Fibroblast of peridontal ligament (primary cell): ENCODE results near the gene GDA.
"Not testable (repeated sequence)": the region's sequence is repeated elsewhere in the genome, so short reads cannot be mapped to it uniquely, and the experiment has no call there.

Experiments
- DNase-seq: peaks from one replicate; pipeline ENCODE4 v3.0.0-alpha.2; 2010; ENCODE audit errors: extremely low read depth

GDA gene

DNA sequence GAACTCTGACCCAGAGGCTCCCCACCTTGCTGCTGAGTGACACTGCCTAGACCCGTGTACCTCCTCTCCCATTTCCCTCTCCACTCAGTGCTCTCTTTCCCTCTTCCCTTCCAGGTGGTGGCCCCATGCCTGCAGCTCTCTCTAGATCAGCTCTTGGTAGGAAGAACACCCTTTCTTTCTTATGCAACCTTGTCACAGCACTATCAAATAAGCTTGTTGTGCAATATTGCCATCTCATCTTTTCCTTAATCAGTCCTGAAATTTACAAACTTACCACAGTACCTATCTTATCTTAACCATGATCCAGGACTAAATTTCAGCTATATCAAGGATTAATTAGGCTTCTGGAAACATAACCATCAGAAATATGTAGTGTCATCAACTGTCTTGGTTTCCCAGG lies 127.2 kb downstream of the GDA start:
- no peak for DNase-seq

DNA sequence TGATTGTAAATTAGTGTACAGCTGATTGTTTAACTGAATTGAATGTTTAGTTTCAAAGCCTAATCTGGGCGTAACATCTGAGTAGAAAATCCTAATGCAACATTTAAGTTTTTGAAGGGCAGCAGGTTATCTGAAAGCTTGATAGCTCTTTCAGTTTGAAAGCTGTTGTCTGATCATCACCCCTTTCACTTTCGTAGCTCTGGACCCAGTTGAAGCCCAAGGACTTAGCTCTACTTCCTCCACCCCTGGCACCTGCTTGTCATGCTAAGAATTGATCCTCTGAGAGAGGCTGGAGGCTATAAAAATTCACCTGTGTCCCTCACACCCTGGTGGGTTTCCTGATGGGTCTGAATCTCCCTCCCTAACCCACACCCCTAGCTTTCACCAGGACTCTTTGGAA lies 129.7 kb downstream of the GDA start:
- no peak for DNase-seq

DNA sequence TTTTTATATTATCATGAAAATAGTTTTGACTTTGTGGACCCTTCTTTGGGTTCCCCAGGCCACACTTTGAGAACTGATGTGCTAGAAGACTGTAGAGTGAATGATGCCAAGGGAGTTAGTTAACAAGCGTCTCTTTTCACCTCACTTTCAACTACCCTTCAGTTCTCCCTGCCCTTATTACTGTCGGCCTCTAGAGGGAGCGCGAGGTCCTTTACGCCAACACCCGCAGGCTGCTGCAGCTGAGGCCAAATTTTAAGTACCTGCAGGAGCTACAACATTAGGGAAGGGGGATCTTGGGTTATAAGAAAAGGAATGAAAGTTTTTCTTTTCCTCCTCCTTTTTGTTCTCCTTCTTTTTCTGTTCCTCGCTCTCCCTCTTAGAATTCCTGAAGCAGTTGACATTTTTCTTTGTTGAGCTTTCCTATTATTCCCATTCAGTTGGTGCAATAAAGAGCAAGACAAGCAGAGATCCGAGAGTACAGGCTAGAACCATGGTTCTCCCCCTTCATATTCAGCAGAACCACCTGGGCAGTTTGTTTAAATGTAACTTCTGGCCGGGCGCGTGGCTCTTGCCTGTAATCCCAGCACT lies 131.8 kb downstream of the GDA start:
- DNase-seq, result peak; percentile 73

DNA sequence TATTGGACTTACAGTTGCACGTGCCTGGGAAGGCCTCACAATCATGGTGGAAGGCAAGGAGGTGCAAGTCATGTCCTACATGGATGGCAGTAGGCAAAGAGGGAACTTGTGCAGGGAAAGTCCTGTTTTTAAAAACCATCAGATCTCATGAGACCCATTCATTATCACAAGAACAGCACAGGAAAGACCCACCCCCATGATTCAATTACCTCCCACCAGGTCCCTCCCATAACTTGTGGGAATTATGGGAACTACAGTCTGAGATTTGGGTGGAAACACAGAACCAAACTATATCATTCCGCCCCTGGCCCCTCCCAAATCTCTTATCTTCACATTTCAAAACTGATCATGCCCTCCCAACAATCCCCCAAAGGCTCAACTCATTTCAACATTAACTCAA lies 140.2 kb downstream of the GDA start:
- DNase-seq, result no peak

DNA sequence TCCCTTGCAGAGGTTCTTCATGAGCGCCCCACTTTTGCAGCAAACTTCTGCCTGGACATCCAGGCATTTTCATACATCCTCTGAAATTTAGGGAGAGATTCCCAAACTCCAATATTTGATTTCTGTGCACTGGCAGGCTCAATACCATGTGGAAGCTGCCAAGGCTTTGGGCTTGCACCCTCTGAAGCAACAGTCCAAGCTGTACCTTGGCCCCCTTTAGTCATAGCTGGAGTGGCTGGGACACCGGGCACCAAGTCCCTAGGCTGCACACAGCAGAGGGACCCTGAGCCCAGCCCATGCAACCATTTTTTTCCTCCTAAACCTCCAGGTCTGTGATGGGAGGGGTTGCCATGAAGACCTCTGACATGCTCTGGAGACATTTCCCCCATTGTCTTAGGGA lies 141.1 kb downstream of the GDA start:
- DNase-seq, result no peak

DNA sequence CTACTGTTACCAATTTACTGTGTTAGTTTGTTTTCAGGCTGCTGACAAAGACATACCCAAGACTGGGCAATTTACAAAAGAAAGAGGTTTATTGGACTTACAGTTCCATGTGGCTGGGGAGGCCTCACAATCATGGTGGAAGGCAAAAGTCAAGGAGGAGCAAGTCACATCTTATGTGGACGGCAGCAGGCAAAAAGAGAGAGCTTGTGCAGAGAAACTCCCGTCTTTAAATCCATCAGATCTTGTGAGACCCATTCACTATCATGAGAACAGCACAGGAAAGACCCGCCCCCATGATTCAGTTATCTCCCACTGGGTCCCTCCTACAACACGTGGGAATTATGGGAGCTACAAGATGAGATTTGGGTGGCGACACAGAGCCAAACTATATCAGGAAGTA lies 142.3 kb downstream of the GDA start:
- DNase-seq, result not testable (repeated sequence)

DNA sequence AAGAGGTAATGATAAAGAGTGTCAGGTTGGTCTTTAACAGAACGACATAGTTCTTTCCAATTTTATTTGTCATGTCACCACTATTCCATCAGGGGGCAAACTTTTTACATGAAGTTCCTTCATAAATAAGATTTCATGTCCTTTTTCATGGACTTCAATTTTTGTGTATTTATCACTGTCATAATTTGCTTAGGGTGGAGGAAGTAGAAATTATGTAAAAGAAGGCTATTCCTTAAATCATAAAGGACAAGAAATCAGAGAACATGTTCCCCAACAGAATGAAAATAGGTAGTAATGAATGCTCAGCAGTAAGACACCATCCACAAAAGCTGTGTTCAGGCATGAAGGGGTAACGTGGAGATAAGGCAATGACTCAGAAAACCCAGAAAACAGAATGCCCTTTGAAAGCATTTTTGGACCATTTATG lies 143.0 kb downstream of the GDA start:
- peak; percentile 79 for DNase-seq

DNA sequence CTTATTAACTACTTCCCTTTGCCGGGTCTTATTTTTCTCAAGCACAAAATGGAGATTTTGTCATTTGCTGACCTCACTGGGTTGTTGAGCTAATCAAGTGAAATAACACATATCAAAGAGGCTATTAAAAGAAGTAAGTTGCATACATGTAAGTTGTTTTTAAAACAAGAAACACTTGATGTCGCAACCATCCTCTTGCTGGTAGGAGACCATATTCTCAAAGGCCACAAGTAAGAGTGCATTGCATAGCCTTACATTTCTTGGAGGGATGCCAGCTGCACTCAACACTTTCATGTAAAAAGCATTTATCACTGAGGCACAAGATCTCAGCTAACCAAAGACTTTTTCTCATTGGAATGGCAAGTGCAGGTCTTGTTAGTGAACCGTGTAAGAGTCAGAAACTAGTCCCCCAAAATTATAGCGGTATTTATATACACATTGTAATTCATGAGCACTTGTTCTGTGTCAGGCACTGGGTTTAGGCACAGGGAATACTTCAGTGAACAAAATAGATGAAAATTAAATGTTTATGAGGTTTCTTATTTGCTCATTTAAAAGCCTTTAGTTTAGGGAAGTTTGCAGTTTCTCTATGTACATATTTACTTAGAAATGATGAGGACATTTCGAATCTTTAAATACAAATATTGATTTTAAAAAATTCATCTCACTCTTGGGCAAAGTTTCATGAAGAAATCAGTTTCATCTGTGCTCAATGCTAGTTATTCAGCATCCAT lies 143.8 kb downstream of the GDA start:
- peak; percentile 76 for DNase-seq

DNA sequence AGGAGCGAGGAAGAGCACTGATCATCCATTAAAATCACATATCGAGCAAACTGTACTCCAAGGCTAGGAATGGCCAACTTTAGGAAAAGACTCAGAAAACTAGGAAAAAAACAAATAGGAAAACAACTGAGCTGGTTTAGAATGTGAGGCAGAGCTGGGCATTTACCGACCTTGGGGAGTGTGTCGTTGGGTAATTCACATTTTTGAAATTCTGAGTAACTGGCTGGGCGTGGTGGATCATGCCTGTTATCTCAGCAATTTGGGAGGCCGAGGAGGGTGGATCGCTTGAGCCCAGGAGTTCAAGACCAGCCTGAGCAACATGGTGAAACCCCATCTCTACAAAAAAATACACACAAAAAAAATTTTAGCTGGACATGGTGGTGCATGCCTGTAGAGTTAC lies 145.7 kb downstream of the GDA start:
- DNase-seq, result no peak

DNA sequence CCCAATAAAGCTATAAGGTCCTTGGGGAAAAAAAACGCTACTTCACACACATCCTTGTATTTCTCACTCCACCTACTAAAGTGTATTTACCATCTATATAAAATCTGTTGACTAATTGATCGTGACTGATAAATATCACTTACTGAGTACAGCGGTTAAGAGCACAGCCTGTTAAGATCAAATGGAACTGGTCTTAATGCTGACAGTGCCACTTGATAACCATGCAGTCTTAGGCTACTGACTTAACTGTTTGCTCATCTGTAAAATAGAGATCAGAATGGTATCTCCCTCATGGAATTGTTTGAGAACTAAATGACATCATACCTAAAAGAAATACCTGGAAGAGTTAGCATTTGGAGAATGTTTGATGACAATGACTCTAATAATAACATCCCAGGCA lies 148.3 kb downstream of the GDA start:
- no peak for DNase-seq

DNA sequence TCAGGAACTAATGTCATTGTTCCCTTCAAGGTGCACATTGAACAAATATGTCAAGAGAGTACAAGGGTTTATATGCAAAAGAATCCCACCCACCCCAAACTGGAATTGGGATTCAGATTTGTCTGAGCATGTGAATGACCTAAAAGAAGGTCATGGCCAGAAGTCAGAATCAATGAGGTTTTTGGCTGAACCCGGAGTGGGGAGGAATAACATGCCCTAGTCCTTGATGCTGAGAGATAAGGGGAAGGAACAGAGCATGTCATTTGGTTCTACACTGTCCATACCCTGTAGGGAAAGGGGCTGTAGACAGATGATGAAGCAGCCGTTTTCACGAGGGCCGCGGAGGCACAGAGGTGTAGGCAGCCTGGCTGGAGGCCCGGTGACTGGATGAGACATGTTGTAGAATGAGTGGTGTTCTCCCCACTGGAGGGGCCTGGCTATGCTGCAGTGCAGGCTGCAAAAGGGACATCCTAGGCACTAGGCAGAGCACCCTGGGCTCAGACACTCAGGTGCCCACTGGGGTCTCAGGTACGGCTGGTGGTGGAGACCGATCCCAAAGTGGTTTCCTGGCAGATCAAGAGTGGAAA lies 149.9 kb downstream of the GDA start:
- no peak for DNase-seq

DNA sequence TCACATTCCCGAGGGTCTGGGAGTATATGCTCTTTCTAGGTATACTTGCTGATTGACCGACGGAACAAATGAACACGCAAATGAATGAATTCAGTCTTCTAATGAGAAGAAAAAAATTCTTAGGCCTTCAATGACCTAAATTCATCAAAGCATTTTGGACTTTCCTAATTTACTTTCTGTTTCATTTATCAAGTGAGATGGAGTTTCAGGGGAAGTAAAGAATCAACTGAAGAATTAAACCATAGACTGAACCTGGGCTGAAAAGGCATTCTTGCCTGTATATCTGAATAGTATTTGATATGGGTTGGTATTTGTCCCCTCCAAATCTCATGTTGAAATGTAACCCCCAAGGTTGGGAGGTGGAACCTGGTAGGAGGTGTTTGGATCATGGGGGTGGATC lies 151.6 kb downstream of the GDA start:
- no peak for DNase-seq
